Limb (tissue), 2 donors: ENCODE data around the gene NME3.
"Not testable (repeated sequence)": the region's sequence is repeated elsewhere in the genome, so short reads cannot be mapped to it uniquely, and the experiment has no call there.

Experiments
- DNase-seq, 2 donors: peaks; one replicate each; pipeline ENCODE4 v3.0.0-alpha.2; 2016; ENCODE audit errors: extremely low spot score in 2 of 2

Gene NME3

GRCh38 chr16:1771188-1771863, at the start of gene NME3:
Gene NME3, minus strand, starts transcription at chr16:1771543. Its CDS starts 9 bp downstream, at chr16:1771534.
- DNase-seq = peak; percentile 49 to 86

GRCh38 chr16:1820946-1821290, 49.6 kb upstream of the NME3 start:
- DNase-seq = no peak

GRCh38 chr16:1820096-1820945, 49.0 kb upstream of the NME3 start:
- no peak for DNase-seq

- DNase-seq = no peak
Measured at GRCh38 chr16:1819611-1820010, 48.3 kb upstream of the NME3 start.

GRCh38 chr16:1818873-1819525, 47.7 kb upstream of the NME3 start:
- no peak for DNase-seq

GRCh38 chr16:1818204-1818872, 47.0 kb upstream of the NME3 start:
- DNase-seq = no peak

GRCh38 chr16:1817716-1818115, 46.4 kb upstream of the NME3 start:
- no peak for DNase-seq

GRCh38 chr16:1817276-1817589, 45.9 kb upstream of the NME3 start:
- DNase-seq = no peak

GRCh38 chr16:1816396-1817275, 45.3 kb upstream of the NME3 start:
- DNase-seq = no peak

- DNase-seq = no peak
Measured at GRCh38 chr16:1815461-1815860, 44.1 kb upstream of the NME3 start.

GRCh38 chr16:1812732-1813163, 41.4 kb upstream of the NME3 start:
- DNase-seq = peak in 1 of 2 donors; percentile 37

GRCh38 chr16:1810536-1810935, 39.2 kb upstream of the NME3 start:
- DNase-seq = no peak

GRCh38 chr16:1810106-1810505, 38.8 kb upstream of the NME3 start:
- DNase-seq = no peak

- peak in 1 of 2 donors; percentile 17 for DNase-seq
Measured at GRCh38 chr16:1809281-1809801, 38.0 kb upstream of the NME3 start.

GRCh38 chr16:1808691-1809090, 37.3 kb upstream of the NME3 start:
- DNase-seq = no peak

GRCh38 chr16:1807626-1808025, 36.3 kb upstream of the NME3 start:
- DNase-seq = no peak

GRCh38 chr16:1800701-1801100, 29.4 kb upstream of the NME3 start:
- DNase-seq = no peak

GRCh38 chr16:1799263-1799662, 27.9 kb upstream of the NME3 start:
- not testable (repeated sequence) for DNase-seq

GRCh38 chr16:1794908-1795666, 23.7 kb upstream of the NME3 start:
- no peak for DNase-seq
